WTC11 (cell line): ENCODE data around the gene HOXA5. TPM values are rescaled to one million over a fixed set of nuclear protein-coding genes. Genes with fewer than 3 reads are reported as not detected.

Experiments
- ATAC-seq: fragments of 200-7000 bp; cut with Tn5 transposase; 2 replicates; pipeline ENCODE4 v1.10.0; 2021; ENCODE audit warnings: mild to moderate bottlenecking, moderate library complexity
- CTCF ChIA-PET: fragments of 300-600 bp; sonication (Branson Sonifier 250); formaldehyde crosslinking; loops from one replicate; lab custom pipeline; 2021; ENCODE audit warnings: antibody characterized with exemption; lab: Charles Lee
- POLR2A ChIA-PET: fragments of 350-600 bp; sonication (Branson Sonifier 250); formaldehyde crosslinking; loops from one replicate; lab custom pipeline; 2021; ENCODE audit warnings: antibody characterized with exemption; lab: Charles Lee
- DNase-seq: peaks from one replicate; pipeline ENCODE4 v3.0.0; 2021; ENCODE audit warnings: low spot score
- H3K27ac Mint-ChIP-seq: 2 replicates; pipeline ENCODE4 v1.8.0; 2021; ENCODE audit warnings: mixed read lengths
- H3K27me3 Mint-ChIP-seq: 2 replicates; pipeline ENCODE4 v1.8.0; 2021; ENCODE audit warnings: low read depth, mild to moderate bottlenecking, moderate library complexity, mixed read lengths
- H3K36me3 Mint-ChIP-seq: 2 replicates; pipeline ENCODE4 v1.8.0; 2021; ENCODE audit warnings: mixed read lengths
- H3K4me1 Mint-ChIP-seq: 2 replicates; pipeline ENCODE4 v1.8.0; 2022; ENCODE audit warnings: mixed read lengths
- H3K4me3 Mint-ChIP-seq: 2 replicates; pipeline ENCODE4 v1.8.0; 2021; ENCODE audit warnings: mild to moderate bottlenecking, moderate library complexity, mixed read lengths
- H3K9me3 Mint-ChIP-seq: 2 replicates; pipeline ENCODE4 v1.8.0; 2021; ENCODE audit warnings: mixed read lengths
- ARID4B ChIP-seq: sonication (generic); formaldehyde crosslinking; IDR thresholded peaks from 2 replicates; pipeline ENCODE4 v1.8.0; 2023; ENCODE audit warnings: missing genetic modification reagents, mild to moderate bottlenecking, borderline replicate concordance
- ATF6 ChIP-seq: sonication (generic); formaldehyde crosslinking; IDR thresholded peaks from 2 replicates; pipeline ENCODE4 v1.8.1; 2023; ENCODE audit warnings: mild to moderate bottlenecking, missing genetic modification reagents
- CREB1 ChIP-seq: sonication (generic); formaldehyde crosslinking; IDR thresholded peaks from 2 replicates; pipeline ENCODE4 v1.8.0; 2023; ENCODE audit warnings: mild to moderate bottlenecking, missing genetic modification reagents
- E2F5 ChIP-seq: sonication (generic); formaldehyde crosslinking; IDR thresholded peaks from 2 replicates; pipeline ENCODE4 v1.8.1; 2022; ENCODE audit warnings: mild to moderate bottlenecking, moderate library complexity, missing genetic modification reagents
- JUN ChIP-seq: sonication (generic); formaldehyde crosslinking; IDR thresholded peaks from 2 replicates; pipeline ENCODE4 v1.8.0; 2023; ENCODE audit warnings: mild to moderate bottlenecking, missing genetic modification reagents
- KAT7 ChIP-seq: sonication (generic); formaldehyde crosslinking; IDR thresholded peaks from 2 replicates; pipeline ENCODE4 v1.8.1; 2023; ENCODE audit warnings: missing genetic modification reagents, mild to moderate bottlenecking, borderline replicate concordance
- NR1H2 ChIP-seq: sonication (generic); formaldehyde crosslinking; IDR thresholded peaks from 2 replicates; pipeline ENCODE4 v1.9.0; 2021; ENCODE audit warnings: mild to moderate bottlenecking, moderate library complexity, missing genetic modification reagents
- ZNF263 ChIP-seq: sonication (generic); formaldehyde crosslinking; IDR thresholded peaks from 2 replicates; pipeline ENCODE4 v1.8.1; 2022; ENCODE audit warnings: low read depth, mild to moderate bottlenecking, moderate library complexity, missing genetic modification reagents
- ZNF281 ChIP-seq: sonication (generic); formaldehyde crosslinking; IDR thresholded peaks from 2 replicates; pipeline ENCODE4 v1.8.0; 2023; ENCODE audit warnings: mild to moderate bottlenecking, missing genetic modification reagents
- ZNF317 ChIP-seq: sonication (generic); formaldehyde crosslinking; IDR thresholded peaks from 2 replicates; pipeline ENCODE4 v1.8.1; 2023; ENCODE audit warnings: low read depth, mild to moderate bottlenecking, moderate library complexity, missing genetic modification reagents, borderline replicate concordance
- ZNF396 ChIP-seq: fragments of 250-450 bp; sonication (Bioruptor Pico); IDR thresholded peaks from 2 replicates; pipeline ENCODE4 v1.8.0; 2021; ENCODE audit warnings: mild to moderate bottlenecking, moderate library complexity, borderline replicate concordance
- ZNF416 ChIP-seq: fragments of 250-450 bp; sonication (Bioruptor Pico); IDR thresholded peaks from 2 replicates; pipeline ENCODE4 v1.9.0; 2021; ENCODE audit warnings: mild to moderate bottlenecking, inconsistent platforms
- ZNF671 ChIP-seq: fragments of 250-450 bp; sonication (Bioruptor Pico); IDR thresholded peaks from 2 replicates; pipeline ENCODE4 v1.8.0; 2021; ENCODE audit warnings: mild to moderate bottlenecking
- total RNA-seq: library from RNA; stranded (reverse); gene quantifications from 3 replicates; pipeline ENCODE4 v1.2.3, GENCODE V29; 2021
- TF ChIP-seq, protein P1 (sequence below): sonication (generic); formaldehyde crosslinking; IDR thresholded peaks from 2 replicates; pipeline ENCODE4 v1.8.1; 2023; ENCODE audit warnings: mild to moderate bottlenecking, moderate library complexity, missing genetic modification reagents

Gene HOXA5
- total RNA-seq, 1 experiment from 2014 or later = not detected

DNA sequence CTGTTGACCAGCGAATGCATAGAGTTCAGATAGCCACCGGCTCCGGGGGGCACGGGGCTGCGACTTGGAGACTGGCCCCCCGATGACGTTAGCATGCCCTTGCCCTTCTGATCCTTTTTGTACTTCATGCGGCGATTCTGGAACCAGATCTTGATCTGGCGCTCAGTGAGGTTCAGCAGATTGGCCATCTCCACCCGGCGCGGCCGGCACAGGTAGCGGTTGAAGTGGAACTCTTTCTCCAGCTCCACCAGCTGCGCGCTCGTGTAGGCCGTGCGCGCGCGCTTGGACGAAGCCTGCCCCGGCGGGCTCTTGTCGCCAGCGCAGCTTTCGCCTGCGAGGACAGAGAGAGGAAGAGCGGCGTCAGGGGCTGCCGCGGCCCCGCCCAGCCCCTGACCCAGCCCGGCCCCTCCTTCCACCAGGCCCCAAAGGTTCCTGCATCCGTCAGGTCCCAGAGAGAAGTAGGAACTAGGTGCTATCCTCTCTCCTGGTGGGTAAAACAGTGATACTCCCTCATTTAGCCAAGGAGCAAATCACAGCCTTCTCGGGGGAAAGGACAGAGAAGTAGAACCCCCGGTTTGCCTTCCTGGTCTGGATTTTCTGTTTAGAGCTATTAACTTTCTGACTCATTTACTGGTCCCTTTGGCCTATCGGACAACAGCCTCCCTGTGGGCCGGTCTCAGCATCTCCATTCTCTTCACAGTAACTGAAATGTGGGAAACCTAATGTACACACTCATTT is 34.9 kb downstream of the HOXA5 start:
- no peak overlapping the region for H3K27ac Mint-ChIP-seq
- POLR2A ChIA-PET = interaction anchor here (0.8 to 0.9 kb wide), 2 partner anchors 9 to 10 kb away, joined by 3 read pairs; no protein-coding TSS in a partner anchor
- ATAC-seq (peak; percentile 72), DNase-seq (peak; percentile 72)
- CTCF ChIA-PET = interaction anchor here (0.6 to 1.9 kb wide), 4 partner anchors 10 to 265 kb away, joined by 3 to 4 read pairs (median 4); no protein-coding TSS in a partner anchor
- TF ChIP-seq ZNF281 (CRISPR knock-in tag) (no peak), JUN (CRISPR knock-in tag) (no peak), ZNF317 (CRISPR knock-in tag) (no peak), ZNF396 (no peak), ZNF263 (no peak), E2F5 (CRISPR knock-in tag) (no peak), ATF6 (CRISPR knock-in tag) (no peak), CREB1 (no peak), ZNF671 (CRISPR knock-in tag) (no peak), KAT7 (CRISPR knock-in tag) (no peak), ZNF416 (CRISPR knock-in tag) (no peak), ARID4B (CRISPR knock-in tag) (no peak), NR1H2 (CRISPR knock-in tag) (no peak)
- TF ChIP-seq, protein P1, sequence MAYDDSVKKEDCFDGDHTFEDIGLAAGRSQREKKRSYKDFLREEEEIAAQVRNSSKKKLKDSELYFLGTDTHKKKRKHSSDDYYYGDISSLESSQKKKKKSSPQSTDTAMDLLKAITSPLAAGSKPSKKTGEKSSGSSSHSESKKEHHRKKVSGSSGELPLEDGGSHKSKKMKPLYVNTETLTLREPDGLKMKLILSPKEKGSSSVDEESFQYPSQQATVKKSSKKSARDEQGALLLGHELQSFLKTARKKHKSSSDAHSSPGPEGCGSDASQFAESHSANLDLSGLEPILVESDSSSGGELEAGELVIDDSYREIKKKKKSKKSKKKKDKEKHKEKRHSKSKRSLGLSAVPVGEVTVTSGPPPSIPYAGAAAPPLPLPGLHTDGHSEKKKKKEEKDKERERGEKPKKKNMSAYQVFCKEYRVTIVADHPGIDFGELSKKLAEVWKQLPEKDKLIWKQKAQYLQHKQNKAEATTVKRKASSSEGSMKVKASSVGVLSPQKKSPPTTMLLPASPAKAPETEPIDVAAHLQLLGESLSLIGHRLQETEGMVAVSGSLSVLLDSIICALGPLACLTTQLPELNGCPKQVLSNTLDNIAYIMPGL (CRISPR knock-in tag) = no peak
- H3K4me1 Mint-ChIP-seq = peaks cover 26% of the 10 kb centered on the region
- no peaks in the 10 kb centered on the region; the same call in 1 of the 2 replicates for H3K36me3 Mint-ChIP-seq
- no peaks in the 10 kb centered on the region for H3K9me3 Mint-ChIP-seq
- peaks cover 99% of the 10 kb centered on the region for H3K27me3 Mint-ChIP-seq
- H3K4me3 Mint-ChIP-seq = peak overlapping the region; percentile 63
